GM04504 (cell line): ENCODE results near the gene TANGO6.
"Not testable (repeated sequence)": the region's sequence is repeated elsewhere in the genome, so short reads cannot be mapped to it uniquely, and the experiment has no call there.

Experiments
- DNase-seq: peaks from one replicate; pipeline ENCODE4 v3.0.0-alpha.2; 2012; ENCODE audit warnings: low read depth

The TANGO6 gene

DNA sequence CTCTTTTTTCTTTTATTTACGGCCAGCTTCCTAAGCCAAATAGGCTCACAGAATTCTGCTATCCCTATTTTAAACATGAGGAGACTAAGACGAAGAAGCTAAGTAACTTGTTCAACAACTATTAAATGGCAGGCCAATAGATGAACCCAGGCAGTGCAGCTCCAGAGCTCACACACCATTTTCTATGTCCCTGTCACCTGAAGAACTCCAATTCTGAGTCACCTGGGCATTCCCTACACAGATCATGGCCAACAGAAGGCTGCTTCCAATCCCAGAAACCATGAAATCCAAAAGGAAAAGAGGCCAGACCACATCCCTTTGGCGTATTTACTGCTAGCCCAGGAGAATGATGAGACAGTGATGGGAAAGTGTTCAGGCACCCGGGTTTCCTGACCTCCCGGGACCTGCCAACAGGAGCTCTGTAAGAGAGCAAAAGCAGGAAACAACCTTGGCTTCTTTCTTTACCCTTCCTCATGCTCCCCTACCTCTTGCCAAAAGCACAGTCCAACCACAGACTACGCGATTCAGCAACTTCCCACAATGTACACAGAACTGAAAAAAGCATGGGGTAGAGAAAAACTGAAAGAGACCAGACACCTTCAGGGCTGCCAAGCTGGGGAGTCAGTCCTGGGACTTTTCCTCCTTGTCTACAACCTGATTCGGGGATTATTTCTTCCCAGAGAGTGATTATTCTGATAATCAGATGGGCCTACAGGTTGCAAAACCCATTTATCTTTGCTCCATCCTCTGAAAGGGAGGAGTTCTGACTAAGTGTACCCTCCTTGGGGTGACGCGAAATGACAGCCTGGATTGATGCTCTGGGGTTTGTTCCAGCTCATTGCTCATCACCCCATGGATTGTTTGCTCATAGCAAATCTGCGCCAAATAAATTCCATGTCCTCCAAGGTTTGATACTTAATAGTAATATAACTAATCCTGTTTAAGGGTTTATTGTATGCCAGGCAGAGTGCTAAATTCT lies 214.4 kb downstream of the TANGO6 start:
- peak; percentile 83 for DNase-seq

DNA sequence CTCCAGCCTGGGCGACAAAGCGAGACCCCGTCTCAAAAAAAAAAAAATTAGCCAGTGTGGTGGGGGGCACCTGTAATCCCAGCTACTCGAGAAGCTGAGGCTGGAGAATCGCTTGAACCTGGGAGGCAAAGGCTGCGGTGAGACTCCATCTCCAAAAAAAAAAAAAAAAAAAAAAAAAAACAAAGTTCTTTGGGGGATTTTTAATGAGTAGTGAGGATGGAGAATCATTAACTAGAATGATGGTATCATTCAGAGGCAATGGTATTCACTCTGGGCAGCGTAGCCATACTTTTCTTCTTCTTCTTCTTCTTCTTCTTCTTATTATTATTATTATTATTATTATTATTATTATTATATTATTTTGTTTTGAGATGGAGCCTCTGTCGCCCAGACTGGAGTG lies 220.2 kb downstream of the TANGO6 start:
- DNase-seq = not testable (repeated sequence)

- no peak for DNase-seq
Observed at GRCh38 chr16:69064124-69064763, 220.9 kb downstream of the TANGO6 start.

GRCh38 chr16:69064764-69065313 lies 221.5 kb downstream of the TANGO6 start:
- DNase-seq = no peak

DNA sequence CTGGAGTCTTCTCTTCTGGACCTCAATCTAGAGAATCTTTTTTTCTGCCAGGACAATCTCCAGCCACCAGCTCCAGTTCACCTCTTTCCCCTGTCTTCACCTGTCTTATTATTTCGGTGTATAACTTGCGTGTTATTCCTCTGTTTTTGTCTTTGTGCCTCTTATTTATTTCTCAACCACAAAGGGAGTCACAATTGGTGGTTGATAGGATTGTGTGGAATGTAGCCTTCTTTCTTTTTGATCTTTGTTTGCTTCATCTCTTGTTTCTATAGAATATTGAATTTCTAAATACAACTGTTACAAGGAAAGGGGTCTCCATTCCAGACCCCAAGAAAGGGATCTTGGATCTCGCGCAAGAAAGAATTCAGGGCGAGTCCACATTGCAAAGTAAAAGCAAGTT lies 226.2 kb downstream of the TANGO6 start:
- no peak for DNase-seq

- DNase-seq = no peak
Observed at GRCh38 chr16:69071036-69071435, 227.7 kb downstream of the TANGO6 start.

GRCh38 chr16:69072640-69072974 lies 229.3 kb downstream of the TANGO6 start:
- DNase-seq = no peak

DNA sequence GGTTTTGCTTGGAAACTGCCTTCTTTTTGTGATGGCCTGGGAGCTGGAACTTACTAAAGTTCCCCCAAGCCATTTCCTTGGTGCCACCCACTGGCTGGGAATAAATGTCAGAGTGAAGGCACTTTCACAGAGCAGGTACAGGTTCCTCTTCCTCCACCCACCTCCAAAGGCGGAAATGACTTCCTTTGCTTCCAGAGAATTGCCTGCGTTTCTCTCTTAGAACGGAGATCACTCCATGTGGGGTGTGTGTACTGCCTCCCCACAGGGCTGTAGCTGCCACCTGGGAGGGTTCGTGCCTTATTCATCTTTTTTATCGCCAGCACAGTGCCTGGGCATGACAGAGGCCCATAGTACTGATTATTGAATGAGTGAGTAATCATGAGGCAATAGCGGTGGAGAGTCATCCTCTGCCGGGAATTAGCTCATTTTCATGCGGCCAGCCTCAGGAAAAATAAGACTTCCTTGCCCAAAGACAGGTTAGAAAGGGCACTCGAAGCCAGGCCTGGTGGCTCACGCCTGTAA lies 229.9 kb downstream of the TANGO6 start:
- peak; percentile 61 for DNase-seq

- DNase-seq = no peak
Observed at GRCh38 chr16:69077251-69077650, 233.9 kb downstream of the TANGO6 start.

- DNase-seq = no peak
Observed at GRCh38 chr16:69078073-69078472, 234.7 kb downstream of the TANGO6 start.

DNA sequence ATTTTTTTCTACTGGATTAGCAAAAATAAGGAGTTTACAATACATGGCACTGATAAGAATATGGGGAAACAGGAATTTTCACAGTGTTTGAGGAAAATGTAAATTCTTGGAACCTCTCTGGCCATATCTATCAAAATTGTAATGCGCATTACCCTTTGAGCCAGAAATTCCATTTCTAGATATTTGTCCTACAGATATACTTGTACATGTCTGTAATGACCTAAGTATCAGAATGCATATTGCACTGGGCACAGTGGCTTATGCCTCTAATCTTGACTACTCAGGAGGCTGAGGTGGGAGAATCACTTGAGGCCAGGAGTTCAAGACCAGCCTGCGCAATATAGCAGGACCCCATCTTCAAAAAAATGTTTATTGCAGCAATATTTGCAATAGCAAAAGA lies 236.4 kb downstream of the TANGO6 start:
- DNase-seq = no peak

- no peak for DNase-seq
Observed at GRCh38 chr16:69083306-69083941, 240.1 kb downstream of the TANGO6 start.

GRCh38 chr16:69084289-69084688 lies 241.0 kb downstream of the TANGO6 start:
- DNase-seq = no peak

DNA sequence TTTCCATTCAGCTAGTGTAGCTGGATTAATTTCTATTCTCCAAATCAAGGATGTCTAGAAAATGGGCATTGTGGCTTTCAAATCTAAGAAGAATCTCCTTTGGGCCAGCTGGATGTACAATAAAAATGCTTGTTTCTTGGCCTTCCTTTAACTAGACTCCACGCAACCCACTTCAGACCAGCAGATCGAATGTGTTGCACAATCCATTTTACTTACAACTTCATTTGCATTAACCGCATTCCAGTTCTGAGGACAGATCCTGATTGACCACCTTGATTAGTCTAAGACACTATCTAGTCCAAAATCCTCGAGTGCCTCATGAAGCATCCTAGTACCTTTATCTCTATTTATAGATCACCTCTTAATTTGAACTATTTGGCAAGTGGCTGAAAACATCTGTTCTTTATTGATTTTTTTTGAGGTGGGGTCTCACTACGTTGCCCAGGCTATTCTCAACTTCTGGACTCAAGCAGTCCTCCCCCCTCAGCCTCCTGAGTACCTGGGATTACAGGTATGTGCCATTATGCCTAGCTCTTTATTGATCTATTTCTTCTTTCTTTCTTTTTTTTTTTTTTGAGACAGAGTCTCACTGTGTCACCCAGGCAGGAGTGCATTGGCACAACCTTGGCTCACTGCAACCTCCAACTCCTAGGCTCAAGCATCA lies 241.8 kb downstream of the TANGO6 start:
- DNase-seq = no peak

DNA sequence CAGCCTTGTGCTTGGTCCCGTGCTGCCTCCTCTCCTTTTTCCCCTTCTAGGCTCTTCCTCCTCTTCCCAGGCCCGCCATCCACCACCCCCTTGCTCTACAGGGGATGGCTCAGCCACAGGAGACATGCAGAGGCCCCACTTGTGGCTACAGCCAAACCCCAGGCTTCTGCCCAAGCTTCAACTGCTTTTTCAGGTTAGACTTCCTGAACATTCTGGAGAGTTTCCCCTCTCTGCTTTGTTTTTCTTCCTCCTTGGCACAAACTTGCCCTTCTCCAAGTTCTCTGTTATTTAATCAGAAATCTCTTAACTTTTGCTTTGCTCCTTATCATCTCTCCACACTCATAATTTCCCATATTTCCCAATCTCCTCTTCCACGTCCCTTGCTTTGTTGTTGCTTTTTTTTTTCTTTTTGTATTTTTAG lies 243.8 kb downstream of the TANGO6 start:
- no peak for DNase-seq

GRCh38 chr16:69088684-69089083 lies 245.4 kb downstream of the TANGO6 start:
- no peak for DNase-seq

DNA sequence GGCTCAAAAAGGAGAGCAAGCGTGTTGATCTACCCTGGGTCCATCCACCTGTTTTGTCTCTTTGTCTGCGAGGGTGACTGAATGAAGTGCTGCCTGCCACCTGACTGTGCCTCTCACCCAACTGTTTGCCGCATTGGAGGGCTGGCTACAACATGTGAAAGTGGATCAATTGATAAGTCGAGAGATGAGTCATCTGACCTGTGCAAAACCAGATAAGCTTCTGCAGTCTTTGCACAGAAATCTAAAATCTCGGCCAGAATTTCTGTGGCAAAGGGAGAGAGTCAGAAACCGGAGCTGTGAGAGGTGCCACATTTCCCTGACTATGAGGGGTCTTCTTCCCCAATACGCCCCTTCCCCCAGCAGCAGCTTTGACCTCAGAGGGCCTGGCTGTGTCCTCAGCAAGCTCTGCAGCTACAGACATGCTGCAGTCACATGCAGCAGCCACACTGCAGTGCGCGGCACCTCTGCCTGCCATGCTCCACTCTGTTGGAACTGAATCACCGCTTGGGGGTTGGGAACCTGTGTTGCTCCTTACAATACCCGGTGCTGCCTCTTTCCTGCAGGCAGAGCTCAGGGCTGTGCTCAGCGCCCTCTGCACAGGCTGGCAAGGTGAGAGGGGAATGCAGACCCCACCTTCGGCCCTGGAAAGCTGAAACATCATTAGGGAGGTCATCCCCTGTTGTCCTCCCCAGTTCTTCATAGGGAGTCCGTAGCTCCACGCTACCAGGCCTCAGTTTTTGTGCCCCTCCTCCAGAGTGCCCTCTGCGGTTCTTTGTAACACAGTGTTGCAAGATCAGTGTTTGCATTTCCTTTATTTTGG lies 246.0 kb downstream of the TANGO6 start:
- DNase-seq = no peak

DNA sequence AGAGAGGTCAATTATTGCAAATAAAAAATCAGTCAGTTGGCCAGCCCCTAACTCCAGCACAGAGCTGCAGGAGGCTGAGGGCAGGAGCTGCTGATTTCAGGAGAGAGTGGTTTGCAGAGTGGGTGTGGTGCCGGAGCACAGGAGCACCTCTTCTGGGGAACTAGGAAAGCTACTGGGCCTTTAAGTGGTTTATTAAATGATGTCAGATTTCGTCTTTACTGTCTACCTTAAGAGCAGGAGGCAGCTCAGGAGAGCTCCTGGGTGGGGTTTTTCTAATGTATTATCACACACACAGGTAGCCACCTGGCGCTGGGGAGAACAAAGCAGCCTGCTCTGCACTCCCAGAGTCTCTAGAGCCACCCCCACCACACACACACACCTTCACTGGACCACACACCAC lies 250.6 kb downstream of the TANGO6 start:
- no peak for DNase-seq

GRCh38 chr16:69094501-69094900 lies 251.2 kb downstream of the TANGO6 start:
- DNase-seq = no peak

- DNase-seq = no peak
Observed at GRCh38 chr16:69095193-69095592, 251.9 kb downstream of the TANGO6 start.
